COLO668 (cell line): Measurements from ENCODE around the gene GRAMD4.

Experiments
- DNase-seq: peaks from one replicate; lab custom pipeline; 2025; ENCODE audit not compliant: unreplicated experiment; lab: John Stamatoyannopoulos, UW

Gene GRAMD4

GRCh38 chr22:46667245-46667623 is 47.0 kb downstream of the GRAMD4 start:
- no peak for DNase-seq

GRCh38 chr22:46668116-46668515 is 47.9 kb downstream of the GRAMD4 start:
- no peak for DNase-seq

GRCh38 chr22:46669201-46669600 is 49.0 kb downstream of the GRAMD4 start:
- no peak for DNase-seq

GRCh38 chr22:46671824-46672432 is 51.7 kb downstream of the GRAMD4 start:
- no peak for DNase-seq

- DNase-seq: no peak
Measured at GRCh38 chr22:46672731-46673130, 52.5 kb downstream of the GRAMD4 start.

DNA sequence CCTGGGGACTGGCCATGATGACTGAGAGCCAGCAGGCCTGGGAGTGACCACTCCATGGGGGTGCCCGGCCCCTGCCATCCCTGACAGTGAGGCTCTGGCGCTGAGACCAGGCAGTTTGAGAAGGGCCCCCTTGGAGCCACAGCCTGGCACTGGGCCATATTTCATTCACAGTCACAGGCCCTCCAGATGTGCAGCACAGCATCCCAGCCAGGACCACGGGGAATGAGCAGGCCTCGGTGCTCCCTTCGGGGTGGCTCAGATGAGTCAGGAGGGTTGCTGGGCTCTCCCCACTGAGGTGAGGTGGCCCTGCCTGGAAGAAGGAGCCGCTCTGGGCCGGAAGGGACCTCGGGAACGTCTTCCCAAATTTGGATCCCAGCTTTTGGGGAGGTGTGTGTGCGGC is 53.0 kb downstream of the GRAMD4 start:
- DNase-seq: no peak

DNA sequence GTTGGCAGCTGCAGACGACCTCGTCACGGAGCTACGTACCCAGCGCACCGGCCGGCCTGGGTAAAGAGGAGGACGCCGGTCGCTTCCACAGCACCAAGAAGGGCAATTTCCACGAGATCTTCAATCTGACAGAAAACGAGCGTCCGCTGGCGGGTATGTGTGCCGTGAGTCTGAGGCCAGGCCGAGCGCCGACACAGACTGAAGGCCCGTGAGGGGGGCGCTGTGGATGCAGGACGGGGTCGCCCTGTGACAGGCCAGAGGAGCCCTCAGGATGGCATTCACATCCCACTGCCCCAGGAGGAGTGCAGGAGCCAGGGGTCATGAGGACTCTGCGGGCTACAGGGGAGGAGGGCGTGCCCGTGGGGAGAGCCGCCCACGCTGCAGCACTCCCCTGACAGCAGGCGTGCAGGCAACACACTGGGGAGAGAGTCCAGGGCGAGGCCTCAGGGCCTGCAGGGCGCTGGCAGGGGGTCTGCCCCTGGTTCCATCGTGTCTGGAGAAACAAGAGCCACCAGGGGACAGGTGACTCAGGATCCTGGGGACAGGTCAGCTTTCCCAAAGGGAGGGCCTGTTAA is 53.6 kb downstream of the GRAMD4 start:
- DNase-seq: no peak

DNA sequence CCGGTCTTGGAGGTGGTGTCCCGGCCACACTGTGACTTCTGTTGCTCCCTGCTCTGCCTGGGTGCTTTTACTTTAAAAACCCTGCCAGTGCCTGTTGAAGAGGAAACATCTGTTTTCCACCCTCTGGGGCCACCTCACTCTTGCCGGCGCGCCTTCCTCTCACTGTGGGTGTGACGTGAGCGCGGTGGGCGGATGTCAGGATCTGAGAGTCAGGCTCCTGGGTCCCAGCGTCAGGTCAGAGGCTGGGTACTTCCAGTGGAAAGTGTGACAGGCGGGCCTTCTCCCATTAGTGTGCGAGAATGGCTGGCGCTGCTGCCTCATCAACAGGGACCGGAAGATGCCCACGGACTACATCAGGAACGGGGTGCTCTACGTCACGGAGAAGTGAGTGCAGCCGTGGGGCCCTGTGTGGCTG is 54.2 kb downstream of the GRAMD4 start:
- no peak for DNase-seq

- DNase-seq: no peak
Measured at GRCh38 chr22:46674906-46675305, 54.7 kb downstream of the GRAMD4 start.

DNA sequence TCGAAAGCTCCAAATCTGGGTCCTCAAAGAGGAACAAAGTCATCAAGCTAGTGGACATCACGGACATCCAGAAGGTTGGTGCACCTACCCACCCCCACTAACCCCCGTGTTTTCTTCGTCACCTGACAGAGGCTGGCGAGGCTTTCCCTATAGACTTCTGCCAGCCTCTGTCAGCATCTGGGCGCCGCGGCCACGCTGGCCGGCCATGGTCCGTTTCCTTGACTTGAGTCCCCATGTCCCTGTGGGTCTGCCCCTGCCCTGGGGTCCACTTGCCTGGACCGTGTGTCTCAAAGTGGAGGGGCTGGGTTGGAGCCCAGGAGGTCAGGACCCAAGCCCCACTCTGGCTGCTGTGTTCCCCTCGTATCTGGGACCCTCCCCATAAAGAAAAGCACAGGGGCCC is 55.3 kb downstream of the GRAMD4 start:
- no peak for DNase-seq

DNA sequence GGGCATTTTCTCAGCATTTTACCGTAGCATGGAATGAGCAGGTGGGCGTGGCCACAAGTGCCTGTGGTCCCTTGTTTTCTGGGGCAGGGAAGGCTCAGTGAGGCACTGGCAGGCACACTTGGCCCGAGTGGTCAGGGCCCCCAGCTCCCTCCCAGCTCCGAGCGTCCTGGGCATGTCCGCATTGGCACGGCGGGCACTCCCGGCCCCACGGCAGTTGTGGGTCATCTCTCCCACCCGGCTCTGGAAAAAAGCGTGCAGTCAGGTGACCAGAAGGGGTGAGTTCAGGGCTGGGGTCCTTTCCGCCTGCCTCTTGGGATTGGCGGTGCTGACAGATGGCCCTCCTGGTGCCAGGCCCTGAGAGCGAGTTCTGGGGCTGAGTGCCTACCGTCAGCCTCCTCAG is 55.8 kb downstream of the GRAMD4 start:
- no peak for DNase-seq

DNA sequence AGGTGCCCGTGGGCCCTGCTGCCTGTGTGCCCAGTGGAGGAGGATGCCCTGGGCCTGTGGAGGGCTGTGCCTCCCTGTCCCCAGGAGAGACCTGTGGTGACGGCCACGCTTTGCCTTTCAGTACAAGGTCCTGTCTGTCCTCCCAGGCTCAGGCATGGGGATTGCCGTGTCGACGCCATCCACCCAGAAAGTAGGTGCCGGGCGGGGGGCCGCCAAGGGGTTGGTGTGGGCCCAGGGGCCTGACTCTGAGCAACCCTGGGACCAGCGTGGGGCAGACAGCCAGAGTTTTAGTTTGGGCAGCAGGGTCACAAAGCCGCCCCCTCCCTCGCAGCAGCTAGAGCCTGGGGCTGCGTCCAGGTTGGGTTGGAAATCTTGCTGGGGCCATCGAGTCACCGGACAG is 56.3 kb downstream of the GRAMD4 start:
- no peak for DNase-seq

DNA sequence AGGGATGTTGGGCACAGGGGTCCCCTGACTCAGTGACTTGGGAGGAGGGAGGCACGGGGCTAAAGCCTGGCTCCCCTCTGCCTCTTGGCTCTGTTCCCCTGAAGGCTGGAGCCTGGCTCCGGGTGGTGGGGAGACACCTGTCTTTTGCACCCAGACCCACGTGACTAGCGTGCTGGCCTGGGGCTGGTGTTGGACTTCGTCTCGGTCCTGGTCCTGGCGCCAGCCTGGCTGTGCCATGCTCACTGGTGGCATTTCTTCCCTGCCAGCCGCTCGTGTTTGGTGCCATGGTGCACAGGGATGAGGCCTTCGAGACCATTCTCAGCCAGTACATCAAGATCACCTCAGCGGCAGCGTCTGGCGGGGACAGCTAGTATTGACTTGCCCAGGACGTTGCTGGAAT is 56.7 kb downstream of the GRAMD4 start:
- DNase-seq: no peak

DNA sequence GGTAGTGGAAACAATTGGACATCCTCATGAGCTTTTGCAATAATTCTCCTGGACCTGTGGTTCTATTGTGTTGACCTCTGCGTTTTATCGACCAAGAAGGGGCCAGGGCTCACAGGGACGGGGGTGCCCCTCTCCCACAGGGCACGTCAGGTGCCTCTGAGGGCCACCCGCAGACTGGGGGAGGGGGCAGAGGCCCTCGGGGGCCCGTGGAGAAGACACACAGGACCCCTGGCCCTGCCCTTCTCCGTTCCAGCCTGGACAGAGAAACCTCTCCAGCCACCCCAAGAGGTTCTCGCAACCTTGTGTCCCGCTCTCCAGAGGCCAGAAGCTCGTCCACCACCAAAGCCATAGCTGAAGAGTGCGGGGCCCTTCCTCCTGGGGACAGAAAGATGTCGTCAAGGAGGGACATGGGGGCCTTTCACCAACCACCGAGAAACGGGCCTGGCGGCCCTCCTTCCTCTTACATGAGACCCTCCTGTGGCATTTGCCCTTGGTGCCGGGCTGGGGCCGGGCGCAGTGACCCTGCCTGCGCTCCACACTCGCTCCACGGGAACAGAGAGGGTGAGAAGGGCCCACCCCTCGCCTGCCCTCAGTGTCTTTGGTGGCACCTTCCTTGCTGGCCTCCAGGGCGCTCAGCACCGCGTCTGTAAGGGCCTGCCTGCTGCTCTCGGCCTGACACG is 57.3 kb downstream of the GRAMD4 start:
- DNase-seq: no peak

GRCh38 chr22:46678003-46678657 is 57.9 kb downstream of the GRAMD4 start:
- DNase-seq: no peak

DNA sequence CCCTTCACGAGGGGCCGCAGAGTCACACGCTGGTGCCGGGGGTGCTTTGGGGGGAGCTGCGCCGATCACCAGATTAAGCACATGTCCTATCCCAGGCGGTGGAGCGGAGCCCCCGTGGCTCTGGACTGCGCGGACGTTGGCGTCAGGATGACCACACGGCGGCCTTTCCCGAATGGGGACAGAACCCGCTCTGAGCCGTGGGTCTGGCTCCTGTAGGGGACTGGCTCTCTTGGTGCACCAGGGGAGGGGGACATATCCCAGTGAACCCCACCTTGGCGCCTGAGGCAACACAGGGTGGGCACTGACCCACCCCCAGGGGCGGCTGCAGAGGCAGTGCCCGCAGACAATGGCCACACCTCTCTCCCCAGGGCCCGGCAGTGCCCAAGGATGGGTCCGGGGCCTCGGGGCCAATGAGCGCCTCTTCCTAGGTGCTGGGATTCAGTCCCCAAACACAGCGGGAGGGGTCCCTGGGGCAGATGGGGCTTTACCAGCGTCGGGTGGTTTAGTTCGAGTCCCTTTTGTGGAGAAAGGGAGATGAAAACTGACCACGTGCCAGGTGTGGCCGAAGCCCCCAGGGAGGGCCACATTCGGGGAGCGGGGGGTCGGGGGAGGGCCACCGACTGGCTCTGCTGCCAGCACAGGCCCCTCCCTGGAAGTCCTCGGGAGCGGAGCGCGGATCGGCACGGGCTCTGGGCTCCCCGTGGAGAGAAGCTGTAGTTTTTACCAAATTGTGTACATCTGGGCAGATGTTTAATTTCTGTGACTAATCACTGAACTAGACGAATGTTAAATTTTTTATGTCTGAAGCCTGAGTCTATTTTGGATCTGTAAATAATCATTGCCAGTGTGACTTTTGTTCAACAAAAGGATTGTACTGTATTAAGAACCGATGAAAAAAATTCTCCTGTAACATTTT is 58.9 kb downstream of the GRAMD4 start:
- DNase-seq: no peak

- no peak for DNase-seq
Measured at GRCh38 chr22:46679706-46680269, 59.6 kb downstream of the GRAMD4 start.

DNA sequence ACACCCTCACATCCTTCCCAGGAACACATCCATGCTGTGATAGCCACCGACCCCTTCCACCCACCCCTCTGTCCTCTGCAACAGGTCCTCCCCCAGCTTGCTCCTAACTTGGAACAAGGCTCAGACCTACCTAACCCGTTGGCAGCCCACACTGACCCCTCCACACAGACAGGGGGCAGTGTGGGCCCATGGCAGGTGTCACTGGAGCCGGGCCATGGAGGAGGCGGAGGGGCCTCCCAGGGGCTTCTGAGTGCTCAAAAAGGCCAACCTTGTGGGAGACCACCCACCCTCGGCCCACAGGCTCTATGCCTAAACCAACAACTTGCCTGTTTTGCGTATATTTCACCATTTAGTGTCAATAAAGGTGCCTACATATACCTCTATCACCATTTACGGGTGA is 60.8 kb downstream of the GRAMD4 start:
- DNase-seq: peak; percentile 45

DNA sequence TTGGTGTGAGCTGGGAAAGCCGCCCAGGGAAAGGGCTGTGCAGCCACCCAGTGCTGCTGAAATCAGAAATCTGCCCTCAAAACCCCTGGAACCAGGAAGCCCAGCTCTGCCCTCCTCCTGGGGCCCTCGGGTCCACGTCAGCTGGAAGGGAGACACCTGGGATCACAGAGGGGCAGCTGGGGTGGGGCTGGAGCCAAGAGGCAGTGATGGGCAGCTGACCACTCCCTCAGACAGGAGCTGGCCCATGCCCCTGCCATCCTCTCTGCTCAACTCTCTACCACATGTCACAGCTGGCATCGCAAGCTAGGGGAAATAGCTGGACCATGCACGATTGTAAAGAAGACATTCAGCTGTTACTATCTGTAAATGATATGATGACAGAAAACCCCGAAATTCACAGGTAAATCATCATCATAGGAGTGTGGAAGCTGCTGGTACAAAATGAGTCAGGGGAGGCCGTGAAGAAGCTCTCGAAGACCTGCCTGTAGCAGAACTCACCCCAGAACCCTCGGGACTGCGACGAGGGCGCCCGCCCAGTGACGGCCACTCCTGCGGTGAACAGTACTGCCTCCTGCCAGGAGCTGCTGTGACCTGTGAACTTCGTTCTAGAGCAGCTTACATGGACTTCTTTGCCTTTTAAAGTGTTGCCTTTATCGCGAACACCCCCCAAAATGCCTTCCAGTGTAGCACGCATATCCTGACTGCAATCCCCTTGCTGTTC is 62.0 kb downstream of the GRAMD4 start:
- DNase-seq: no peak

- peak; percentile 88 for DNase-seq
Measured at GRCh38 chr22:46684706-46685105, 64.5 kb downstream of the GRAMD4 start.
